GM12872 (cell line): Measurements from ENCODE around the gene SLC35G2.

Experiments
- CTCF ChIP-seq: IDR thresholded peaks from 3 replicates; pipeline ENCODE4 v1.5.1; 2011; ENCODE audit warnings: low read depth, mild to moderate bottlenecking, low read length, moderate library complexity; ENCODE audit not compliant: insufficient read depth

The SLC35G2 gene

GRCh38 chr3:136818769-136819391, at the start of gene SLC35G2:
TSS of gene SLC35G2 (plus strand) at chr3:136819126. CDS start at chr3:136854461, 35,335 bp downstream.
- TF ChIP-seq CTCF, result no peak

GRCh38 chr3:136772709-136773108, 46.2 kb upstream of the SLC35G2 start:
- no peak for TF ChIP-seq CTCF

- TF ChIP-seq CTCF, result no peak
These were observed 40.1 kb upstream of the SLC35G2 start for GRCh38 chr3:136778865-136779264.

- no peak for TF ChIP-seq CTCF
These were observed 38.2 kb upstream of the SLC35G2 start for GRCh38 chr3:136780741-136781140.

- no peak for TF ChIP-seq CTCF
These were observed 35.2 kb upstream of the SLC35G2 start for GRCh38 chr3:136783708-136784191.

GRCh38 chr3:136787349-136787748, 31.6 kb upstream of the SLC35G2 start:
- no peak for TF ChIP-seq CTCF

- no peak for TF ChIP-seq CTCF
These were observed 30.8 kb upstream of the SLC35G2 start for GRCh38 chr3:136788154-136788553.
